Neural progenitor cell (in vitro differentiated cells): ENCODE data around the gene SLC45A3. TPM values are rescaled to one million over a fixed set of nuclear protein-coding genes. Genes with fewer than 3 reads are reported as not detected.
"Not testable (repeated sequence)": the region's sequence is repeated elsewhere in the genome, so short reads cannot be mapped to it uniquely, and the experiment has no call there.

Source experiments
- DNase-seq: peaks from one replicate; pipeline ENCODE4 v3.0.0-alpha.2; 2016; ENCODE audit warnings: low spot score
- H2AFZ ChIP-seq: fragments of 200-600 bp; sonication (generic); replicated peaks from 2 replicates; pipeline ENCODE4 v1.6.1; 2016; ENCODE audit warnings: antibody characterized with exemption
- H3F3A ChIP-seq: fragments of 200-600 bp; sonication (generic); 2 replicates; pipeline ENCODE4 v1.6.1; 2016; ENCODE audit warnings: antibody characterized with exemption, low read depth
- H3K27ac ChIP-seq: fragments of 200-600 bp; sonication (generic); 2 replicates; pipeline ENCODE4 v1.5.1; 2016; ENCODE audit warnings: mild to moderate bottlenecking
- H3K27me3 ChIP-seq: fragments of 200-600 bp; sonication (generic); 2 replicates; pipeline ENCODE4 v1.6.1; 2016; ENCODE audit warnings: mild to moderate bottlenecking, moderate library complexity
- H3K36me3 ChIP-seq: fragments of 200-600 bp; sonication (generic); 2 replicates; pipeline ENCODE4 v1.5.1; 2016
- H3K4me1 ChIP-seq: fragments of 200-600 bp; sonication (generic); 2 replicates; pipeline ENCODE4 v1.6.1; 2016; ENCODE audit warnings: mixed run types
- H3K4me2 ChIP-seq: fragments of 200-600 bp; sonication (generic); 2 replicates; pipeline ENCODE4 v1.6.1; 2016
- H3K4me3 ChIP-seq: fragments of 200-600 bp; sonication (generic); 2 replicates; pipeline ENCODE4 v1.5.1; 2016
- H3K79me2 ChIP-seq: fragments of 200-600 bp; sonication (generic); 2 replicates; pipeline ENCODE4 v1.6.1; 2016; ENCODE audit warnings: low read depth
- H3K9ac ChIP-seq: fragments of 200-600 bp; sonication (generic); 2 replicates; pipeline ENCODE4 v1.6.1; 2016
- H3K9me3 ChIP-seq: fragments of 200-600 bp; sonication (generic); 2 replicates; pipeline ENCODE4 v1.5.1; 2016; ENCODE audit warnings: low read depth
- H4K20me1 ChIP-seq: fragments of 200-600 bp; sonication (generic); 2 replicates; pipeline ENCODE4 v1.6.1; 2016; ENCODE audit warnings: low read depth
- H3K27ac Mint-ChIP-seq: 3 replicates; pipeline ENCODE4 v1.8.0; 2021; ENCODE audit warnings: mixed read lengths
- H3K27me3 Mint-ChIP-seq: 2 replicates; pipeline ENCODE4 v1.8.0; 2022; ENCODE audit warnings: low read depth, mild to moderate bottlenecking, inconsistent platforms, moderate library complexity, mixed read lengths; ENCODE audit not compliant: insufficient read depth
- H3K36me3 Mint-ChIP-seq: 3 replicates; pipeline ENCODE4 v1.8.0; 2021; ENCODE audit warnings: mixed read lengths
- H3K4me1 Mint-ChIP-seq: 3 replicates; pipeline ENCODE4 v1.8.0; 2021; ENCODE audit warnings: mixed read lengths
- H3K4me3 Mint-ChIP-seq: 3 replicates; pipeline ENCODE4 v1.8.0; 2021; ENCODE audit warnings: mild to moderate bottlenecking, moderate library complexity, mixed read lengths
- H3K9me3 Mint-ChIP-seq: 3 replicates; pipeline ENCODE4 v1.8.0; 2020; ENCODE audit warnings: mixed read lengths
- EZH2 ChIP-seq: fragments of 200-600 bp; sonication (generic); IDR thresholded peaks from 2 replicates; pipeline ENCODE4 v1.6.1; 2017; ENCODE audit warnings: antibody characterized with exemption, mild to moderate bottlenecking, moderate library complexity
- EZH2phosphoT487 ChIP-seq: fragments of 200-600 bp; sonication (generic); IDR thresholded peaks from 2 replicates; pipeline ENCODE4 v1.6.1; 2017; ENCODE audit warnings: antibody characterized with exemption
- total RNA-seq: library from RNA; depleted of rRNA; stranded (reverse); fragments of >200 nt; gene quantifications from 2 replicates; pipeline ENCODE4 v1.2.3, GENCODE V29; 2015; ENCODE audit warnings: low replicate concordance
- TF ChIP-seq, protein P1 (sequence below): fragments of 200-600 bp; sonication (generic); IDR thresholded peaks from 2 replicates; pipeline ENCODE4 v1.5.1; 2017; ENCODE audit warnings: antibody characterized with exemption, mild to moderate bottlenecking

SLC45A3 gene, protein sequence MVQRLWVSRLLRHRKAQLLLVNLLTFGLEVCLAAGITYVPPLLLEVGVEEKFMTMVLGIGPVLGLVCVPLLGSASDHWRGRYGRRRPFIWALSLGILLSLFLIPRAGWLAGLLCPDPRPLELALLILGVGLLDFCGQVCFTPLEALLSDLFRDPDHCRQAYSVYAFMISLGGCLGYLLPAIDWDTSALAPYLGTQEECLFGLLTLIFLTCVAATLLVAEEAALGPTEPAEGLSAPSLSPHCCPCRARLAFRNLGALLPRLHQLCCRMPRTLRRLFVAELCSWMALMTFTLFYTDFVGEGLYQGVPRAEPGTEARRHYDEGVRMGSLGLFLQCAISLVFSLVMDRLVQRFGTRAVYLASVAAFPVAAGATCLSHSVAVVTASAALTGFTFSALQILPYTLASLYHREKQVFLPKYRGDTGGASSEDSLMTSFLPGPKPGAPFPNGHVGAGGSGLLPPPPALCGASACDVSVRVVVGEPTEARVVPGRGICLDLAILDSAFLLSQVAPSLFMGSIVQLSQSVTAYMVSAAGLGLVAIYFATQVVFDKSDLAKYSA
- total RNA-seq, result 5.1 and 8.9 TPM in 2 replicates

DNA sequence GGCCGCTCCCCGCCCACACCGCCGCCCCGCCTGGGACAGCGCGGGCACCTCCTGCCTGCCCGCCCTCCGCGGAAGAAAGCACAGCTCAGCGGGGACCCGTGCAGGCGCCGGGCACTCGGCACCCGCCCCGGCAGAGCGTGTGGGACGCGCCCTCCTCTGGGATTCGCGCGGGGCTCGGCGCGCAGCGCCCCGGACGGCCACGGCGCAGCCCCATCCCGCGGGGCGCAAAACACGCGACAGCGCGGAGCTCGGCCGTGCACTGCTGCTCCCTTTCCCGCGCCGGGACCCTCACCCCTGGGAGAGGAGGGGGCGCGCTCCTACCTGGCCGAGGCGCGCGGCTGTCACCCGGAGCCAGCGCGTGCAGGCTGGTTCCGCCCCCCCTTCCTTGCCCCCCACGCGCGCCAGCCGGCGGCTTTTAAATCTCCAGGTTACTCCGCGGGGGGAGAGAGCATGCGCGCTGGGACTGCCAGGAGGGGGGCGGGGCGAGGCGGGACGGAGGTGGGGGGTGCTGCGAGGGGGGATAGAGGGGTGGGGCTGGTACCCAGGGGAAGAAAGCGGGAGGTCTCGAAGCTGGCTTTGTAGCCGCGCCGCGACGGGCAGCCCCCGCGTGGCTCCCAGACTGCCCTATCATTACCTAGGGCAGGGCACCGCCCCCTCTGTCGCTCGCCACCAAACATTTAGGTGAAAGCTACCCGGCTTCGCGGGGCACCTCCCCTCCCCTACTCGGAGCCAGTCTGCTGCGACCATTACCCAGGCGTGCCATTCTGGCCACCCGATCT is at the start of gene SLC45A3:
Gene SLC45A3 (minus strand): TSS at position 437 of the 779 bp plus-strand sequence. CDS start 15,853 bp downstream, outside the sequence.
- H3K27ac ChIP-seq, result no peak within 1 kb of the TSS
- peaks cover 33% of the 10 kb centered on the region for H3F3A ChIP-seq

DNA sequence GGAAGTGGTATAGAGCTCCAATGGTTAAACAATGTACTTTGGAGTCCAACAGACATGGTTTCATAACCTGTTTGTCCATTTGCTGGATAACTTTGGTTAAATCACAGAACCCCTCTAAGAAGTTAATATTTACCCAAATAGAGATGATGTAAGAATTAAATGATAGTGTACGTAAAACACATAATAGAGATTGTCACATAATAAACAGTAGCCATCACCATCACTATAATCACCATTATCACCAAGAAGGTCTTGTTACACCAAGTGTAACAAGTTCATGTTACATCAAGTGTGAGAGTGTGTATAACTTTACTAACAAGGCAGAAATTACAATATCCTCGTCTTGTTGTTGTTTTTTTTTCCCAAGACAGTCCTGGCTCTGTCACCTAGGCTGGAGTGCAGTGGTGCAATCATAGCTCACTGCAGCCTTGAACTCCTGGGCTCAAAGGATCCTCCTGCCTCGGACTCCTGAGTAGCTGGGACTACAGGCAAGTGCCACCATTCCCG is 46.4 kb upstream of the SLC45A3 start:
- peaks cover 26% of the 10 kb centered on the region for H3K36me3 ChIP-seq
- H3K9me3 ChIP-seq, result no peaks in the 10 kb centered on the region
- H3K4me2 ChIP-seq, result no peak overlapping the region
- H3K4me3 ChIP-seq, result no peak overlapping the region
- H3K27ac Mint-ChIP-seq, result no peak overlapping the region
- H3K27me3 Mint-ChIP-seq, result no peaks in the 10 kb centered on the region
- DNase-seq, result no peak
- peaks cover 99% of the 10 kb centered on the region for H3K79me2 ChIP-seq
- H3K9me3 Mint-ChIP-seq, result no peaks in the 10 kb centered on the region
- H3K4me3 Mint-ChIP-seq, result no peak overlapping the region
- H3K4me1 Mint-ChIP-seq, result no peaks in the 10 kb centered on the region
- no peaks in the 10 kb centered on the region for H3K4me1 ChIP-seq
- no peak overlapping the region for H2AFZ ChIP-seq
- TF ChIP-seq EZH2 (no peak), EZH2phosphoT487 (no peak)
- TF ChIP-seq, protein P1, sequence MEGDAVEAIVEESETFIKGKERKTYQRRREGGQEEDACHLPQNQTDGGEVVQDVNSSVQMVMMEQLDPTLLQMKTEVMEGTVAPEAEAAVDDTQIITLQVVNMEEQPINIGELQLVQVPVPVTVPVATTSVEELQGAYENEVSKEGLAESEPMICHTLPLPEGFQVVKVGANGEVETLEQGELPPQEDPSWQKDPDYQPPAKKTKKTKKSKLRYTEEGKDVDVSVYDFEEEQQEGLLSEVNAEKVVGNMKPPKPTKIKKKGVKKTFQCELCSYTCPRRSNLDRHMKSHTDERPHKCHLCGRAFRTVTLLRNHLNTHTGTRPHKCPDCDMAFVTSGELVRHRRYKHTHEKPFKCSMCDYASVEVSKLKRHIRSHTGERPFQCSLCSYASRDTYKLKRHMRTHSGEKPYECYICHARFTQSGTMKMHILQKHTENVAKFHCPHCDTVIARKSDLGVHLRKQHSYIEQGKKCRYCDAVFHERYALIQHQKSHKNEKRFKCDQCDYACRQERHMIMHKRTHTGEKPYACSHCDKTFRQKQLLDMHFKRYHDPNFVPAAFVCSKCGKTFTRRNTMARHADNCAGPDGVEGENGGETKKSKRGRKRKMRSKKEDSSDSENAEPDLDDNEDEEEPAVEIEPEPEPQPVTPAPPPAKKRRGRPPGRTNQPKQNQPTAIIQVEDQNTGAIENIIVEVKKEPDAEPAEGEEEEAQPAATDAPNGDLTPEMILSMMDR, result no peak
- no peak overlapping the region for H3K9ac ChIP-seq
- peaks cover 94% of the 10 kb centered on the region for H4K20me1 ChIP-seq
- H3F3A ChIP-seq, result peaks cover 83% of the 10 kb centered on the region
- H3K27me3 ChIP-seq, result no peaks in the 10 kb centered on the region
- H3K36me3 Mint-ChIP-seq, result peaks cover 35% of the 10 kb centered on the region
- H3K27ac ChIP-seq, result no peak overlapping the region

More for the DNA sequence above, at the start of gene SLC45A3:
- H3K4me1 Mint-ChIP-seq, result peaks cover 55% of the 10 kb centered on the region
- peak within 1 kb of the TSS; percentile 98 for H3K4me2 ChIP-seq
- peaks cover 30% of the 10 kb centered on the region for H4K20me1 ChIP-seq
- no peaks in the 10 kb centered on the region for H3K36me3 ChIP-seq
- H3K9me3 ChIP-seq, result no peaks in the 10 kb centered on the region
- no peaks in the 10 kb centered on the region for H3K9me3 Mint-ChIP-seq
- H3K4me1 ChIP-seq, result peaks cover 28% of the 10 kb centered on the region
- peak within 1 kb of the TSS; percentile 94 for H2AFZ ChIP-seq
- TF ChIP-seq, protein P1, result no peak
- TF ChIP-seq EZH2phosphoT487, result no peak
- TF ChIP-seq EZH2, result no peak
- peaks cover 16% of the 10 kb centered on the region for H3K27me3 Mint-ChIP-seq
- H3K27ac Mint-ChIP-seq, result peak within 1 kb of the TSS; percentile 46
- H3K4me3 ChIP-seq, result peak within 1 kb of the TSS; percentile 92
- peak within 1 kb of the TSS; percentile 84 for H3K4me3 Mint-ChIP-seq
- peaks cover 18% of the 10 kb centered on the region for H3K27me3 ChIP-seq
- peak; percentile 71 for DNase-seq
- H3K79me2 ChIP-seq, result peaks cover 29% of the 10 kb centered on the region
- no peaks in the 10 kb centered on the region for H3K36me3 Mint-ChIP-seq
- H3K9ac ChIP-seq, result no peak within 1 kb of the TSS

DNA sequence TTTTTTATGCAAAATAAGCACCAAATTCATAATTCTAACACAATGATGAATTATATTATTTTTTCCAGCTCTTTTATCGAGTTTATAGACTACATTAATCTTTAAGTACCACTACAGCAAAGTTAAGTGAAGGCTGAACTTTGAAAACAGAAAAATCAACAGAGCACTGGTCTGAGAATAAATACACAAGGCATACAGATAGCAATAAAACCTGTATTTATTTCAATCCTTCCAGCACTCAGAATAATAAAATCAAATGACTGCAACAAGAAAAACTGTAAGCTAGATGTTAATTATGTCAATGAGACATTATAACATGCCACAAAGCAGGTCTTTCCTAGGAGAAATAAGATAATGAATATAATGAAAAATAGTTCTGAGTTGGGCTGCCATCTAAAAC is 45.2 kb upstream of the SLC45A3 start:
- H3K9me3 ChIP-seq, result no peaks in the 10 kb centered on the region
- H3K4me3 ChIP-seq, result no peak overlapping the region
- Mint-ChIP-seq H3K27me3 (no peaks in the 10 kb centered on the region), H3K9me3 (no peaks in the 10 kb centered on the region), H3K4me3 (no peak overlapping the region), H3K36me3 (peaks cover 34% of the 10 kb centered on the region), H3K4me1 (no peaks in the 10 kb centered on the region), H3K27ac (no peak overlapping the region)
- peaks cover 86% of the 10 kb centered on the region for H3F3A ChIP-seq
- H4K20me1 ChIP-seq, result peaks cover 93% of the 10 kb centered on the region
- TF ChIP-seq EZH2 (no peak), EZH2phosphoT487 (no peak)
- TF ChIP-seq, protein P1, result no peak
- no peak overlapping the region for H3K27ac ChIP-seq
- no peak for DNase-seq
- peaks cover 98% of the 10 kb centered on the region for H3K79me2 ChIP-seq
- H3K4me1 ChIP-seq, result no peaks in the 10 kb centered on the region
- H2AFZ ChIP-seq, result no peak overlapping the region
- H3K27me3 ChIP-seq, result no peaks in the 10 kb centered on the region
- no peak overlapping the region for H3K4me2 ChIP-seq
- no peak overlapping the region for H3K9ac ChIP-seq
- H3K36me3 ChIP-seq, result peaks cover 24% of the 10 kb centered on the region

DNA sequence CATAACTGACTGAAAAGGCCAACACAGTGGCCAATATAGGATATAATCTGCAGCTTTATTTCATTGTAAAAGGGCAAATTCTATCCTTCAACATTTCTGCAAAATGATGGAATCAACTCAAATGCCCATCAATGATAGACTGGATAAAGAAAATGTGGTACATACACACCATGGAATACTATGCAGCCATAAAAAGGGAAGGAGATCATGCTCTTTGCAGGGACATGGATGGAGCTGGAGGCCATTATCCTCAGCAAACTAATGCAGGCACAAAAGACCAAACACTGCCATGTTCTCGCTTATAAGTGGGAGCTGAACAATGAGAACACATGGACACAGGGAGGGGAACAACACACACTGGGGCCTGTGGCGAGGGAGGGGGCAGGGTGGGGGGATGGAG is 40.4 kb upstream of the SLC45A3 start:
- not testable (repeated sequence) for H3K4me2 ChIP-seq
- H3K36me3 Mint-ChIP-seq, result peaks cover 41% of the 10 kb centered on the region
- H3K36me3 ChIP-seq, result peaks cover 55% of the 10 kb centered on the region

More for the DNA sequence above, 40.4 kb upstream of the SLC45A3 start:
- H3K4me3 Mint-ChIP-seq, H3K9me3 Mint-ChIP-seq, H3K27me3 ChIP-seq, DNase-seq, H3K4me1 Mint-ChIP-seq, H3K27ac ChIP-seq, H3K9ac ChIP-seq, H3K27me3 Mint-ChIP-seq, H3K4me1 ChIP-seq, H3K4me3 ChIP-seq, H2AFZ ChIP-seq, H3K9me3 ChIP-seq, H3K27ac Mint-ChIP-seq: not testable (repeated sequence)
- Histone ChIP-seq H4K20me1 (peaks cover 75% of the 10 kb centered on the region), H3K79me2 (peaks cover 62% of the 10 kb centered on the region), H3F3A (peaks cover 86% of the 10 kb centered on the region)
